GM21723 (cell line): ENCODE measurements around the gene ASF1B.

Source experiments
- ATAC-seq: cut with Tn5 transposase; IDR thresholded peaks from one replicate; pipeline ENCODE4 v1.9.1; 2021; ENCODE audit warnings: mild to moderate bottlenecking, moderate library complexity; ENCODE audit not compliant: unreplicated experiment

The ASF1B gene

DNA sequence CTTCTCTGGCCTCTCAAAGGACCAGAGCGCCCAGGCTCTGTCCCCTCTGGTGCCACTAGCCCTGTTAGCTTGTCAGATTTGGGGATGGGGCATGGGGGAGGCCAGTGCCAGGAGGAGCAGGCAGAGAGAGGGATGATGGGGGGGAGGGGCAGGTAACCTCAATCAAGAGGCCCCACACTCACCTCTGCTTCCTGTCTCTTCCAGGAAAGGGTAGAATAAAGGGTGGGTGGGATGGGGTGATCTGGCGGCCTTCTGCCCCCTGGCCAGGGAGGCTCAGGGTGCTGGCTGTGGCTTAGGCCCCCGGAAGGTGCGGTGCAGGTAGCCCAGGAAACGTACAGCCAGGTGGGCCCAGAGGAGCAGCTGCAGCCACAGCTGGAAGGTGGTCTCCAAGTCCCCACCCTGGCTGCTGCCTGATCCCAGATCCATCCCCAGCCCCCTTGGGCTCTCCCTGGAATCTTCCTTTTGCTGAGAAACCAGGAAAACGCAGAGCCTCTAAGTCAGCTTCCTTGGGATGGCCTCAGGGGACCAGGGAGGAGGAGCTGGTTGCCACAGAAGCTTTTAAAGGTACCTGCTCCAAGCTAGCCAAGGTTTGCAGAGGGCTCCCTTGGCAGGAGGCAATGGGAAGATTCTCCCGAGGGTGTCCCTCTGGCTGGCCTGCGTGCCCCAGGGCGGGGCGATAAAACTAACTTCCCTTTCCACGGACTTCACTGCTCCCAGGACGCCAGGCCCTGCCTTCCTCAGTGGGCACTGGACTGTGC is 24.2 kb downstream of the ASF1B start:
- ATAC-seq, result no peak

DNA sequence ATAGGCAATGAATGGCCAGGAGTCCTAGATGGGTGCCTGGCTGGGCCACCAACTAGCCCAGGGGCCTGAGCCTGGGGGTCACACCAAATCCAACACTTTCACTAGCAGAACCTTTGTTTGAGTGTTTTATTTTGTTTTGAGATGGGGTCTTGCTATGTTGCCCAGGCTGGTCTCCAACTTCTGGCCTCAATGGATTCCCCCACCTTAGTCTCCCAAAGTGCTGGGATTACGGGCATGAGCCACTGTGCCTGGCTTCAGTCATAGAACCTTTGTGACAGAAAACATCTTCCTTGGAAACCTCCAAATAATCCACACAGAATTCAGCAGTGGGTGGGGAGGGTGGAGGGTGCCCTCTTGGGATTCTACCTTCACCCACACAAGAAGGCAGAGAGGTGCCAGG is 24.9 kb downstream of the ASF1B start:
- no peak for ATAC-seq

DNA sequence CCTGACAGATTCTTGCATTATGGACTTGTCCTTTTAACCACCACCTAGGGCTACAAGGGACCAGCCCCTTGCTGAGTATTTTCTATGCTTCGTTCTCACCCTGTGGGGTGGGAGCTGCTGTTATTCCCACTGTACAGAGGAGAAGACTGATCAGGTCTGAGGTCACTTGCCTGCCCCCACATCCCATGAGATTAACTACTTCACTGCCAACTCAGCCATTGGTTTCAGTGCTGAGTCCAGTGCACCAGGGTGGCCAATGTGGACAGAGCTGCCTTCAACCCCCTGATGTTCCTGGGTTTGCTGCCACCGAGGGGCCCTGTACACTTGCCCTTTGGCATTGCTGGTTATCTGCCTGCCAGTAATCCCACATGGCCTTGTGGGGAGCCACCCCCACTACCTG is 25.7 kb downstream of the ASF1B start:
- no peak for ATAC-seq

DNA sequence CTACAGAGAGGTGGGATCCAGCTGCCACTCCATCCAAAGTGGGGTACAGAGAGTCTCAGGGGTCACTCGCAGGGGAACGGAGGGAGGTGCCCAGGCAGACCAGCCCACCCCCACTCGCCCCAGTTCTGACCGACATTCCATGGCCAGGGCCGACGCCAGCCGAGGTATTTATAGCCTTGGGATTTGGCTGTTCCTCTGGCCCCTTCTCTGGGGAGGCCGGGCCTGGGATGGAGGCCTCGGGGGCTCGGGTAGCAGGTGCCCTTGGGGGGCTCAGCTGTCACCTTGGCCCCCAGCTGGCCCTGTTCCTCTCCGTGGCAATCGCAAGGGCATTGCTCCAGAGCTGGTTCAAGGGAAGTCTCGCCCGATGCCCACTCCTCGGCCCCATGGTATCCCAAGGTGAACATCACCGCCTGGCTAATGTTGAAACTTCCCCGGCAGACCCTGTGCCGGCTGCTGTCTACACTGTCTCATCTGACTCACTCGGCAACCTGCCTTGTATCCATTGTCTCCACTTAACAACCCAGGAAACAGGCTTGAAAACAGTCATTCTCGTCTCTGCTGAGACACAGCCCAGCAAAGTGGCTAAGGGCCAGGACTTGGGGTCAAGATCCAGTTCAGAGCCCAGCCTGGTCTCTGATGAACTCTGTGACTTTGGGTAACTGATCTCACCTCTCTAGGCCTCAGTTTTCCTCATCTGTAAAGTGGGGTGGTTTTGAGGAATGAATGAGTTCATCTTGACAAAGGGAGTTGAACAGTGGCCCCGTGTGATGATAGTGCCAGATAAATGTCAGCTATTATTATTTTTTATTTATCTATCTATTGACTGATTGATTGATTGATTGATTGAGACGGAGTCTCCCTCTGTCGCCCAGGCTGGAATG is 28.6 kb downstream of the ASF1B start:
- no peak for ATAC-seq

DNA sequence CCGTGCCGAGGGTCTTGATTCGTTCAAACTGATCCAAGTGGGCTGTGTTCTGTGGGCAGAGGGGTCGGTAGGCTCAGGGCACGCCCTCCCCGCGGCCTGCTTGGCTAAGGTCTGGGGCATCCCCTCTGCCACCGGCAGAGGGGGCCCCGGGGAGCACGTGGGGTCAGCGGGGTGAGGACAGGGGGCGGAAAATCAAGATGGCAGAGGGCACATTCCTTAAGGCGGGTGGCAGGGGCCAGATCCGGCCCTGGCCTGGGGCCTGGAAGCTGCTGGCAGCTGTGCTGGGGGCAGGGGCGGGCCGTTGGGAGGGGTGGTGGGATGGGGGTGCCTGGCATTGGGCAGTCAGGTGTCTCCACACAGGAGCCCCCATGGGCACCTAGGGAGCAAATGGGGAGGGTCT is 29.5 kb downstream of the ASF1B start:
- no peak for ATAC-seq

DNA sequence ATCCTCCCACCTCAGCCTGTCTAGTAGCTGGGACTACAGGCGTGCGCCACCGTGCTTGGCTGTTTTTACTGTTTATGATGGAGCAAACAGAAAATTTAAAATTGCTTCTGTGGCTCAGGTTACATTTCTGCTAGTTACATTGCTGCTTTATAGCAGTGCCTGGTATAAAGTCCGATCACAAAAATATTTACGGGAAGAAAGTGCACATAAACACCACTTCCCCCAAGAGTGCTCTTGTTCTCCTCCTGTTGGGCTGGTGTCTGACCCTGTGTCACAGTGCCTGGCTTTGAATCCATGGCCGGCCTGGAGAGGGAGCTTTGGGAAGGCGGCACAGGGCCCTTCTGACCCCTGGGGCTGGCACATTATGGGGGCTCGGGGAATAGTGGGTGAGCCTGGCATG is 30.7 kb downstream of the ASF1B start:
- no peak for ATAC-seq

DNA sequence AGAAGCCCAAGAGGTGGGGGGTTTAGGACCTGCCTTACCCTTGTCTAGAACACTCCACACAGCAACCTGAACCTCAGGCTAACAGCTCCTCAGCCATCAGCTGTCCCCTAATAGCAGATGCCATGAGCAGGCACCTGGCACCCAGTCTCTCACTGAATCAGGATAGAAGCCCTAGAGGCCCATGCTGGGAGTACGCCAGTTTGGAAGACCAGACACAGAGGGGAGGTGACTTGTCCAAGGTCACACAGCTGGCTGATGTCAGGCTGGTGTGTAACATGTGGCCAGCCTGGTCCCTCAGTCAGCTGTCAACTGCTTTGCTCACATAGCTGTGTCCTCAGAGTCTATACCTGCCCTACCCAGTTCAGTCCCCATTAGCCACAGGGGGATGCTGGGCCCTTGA is 33.1 kb downstream of the ASF1B start:
- ATAC-seq, result no peak

DNA sequence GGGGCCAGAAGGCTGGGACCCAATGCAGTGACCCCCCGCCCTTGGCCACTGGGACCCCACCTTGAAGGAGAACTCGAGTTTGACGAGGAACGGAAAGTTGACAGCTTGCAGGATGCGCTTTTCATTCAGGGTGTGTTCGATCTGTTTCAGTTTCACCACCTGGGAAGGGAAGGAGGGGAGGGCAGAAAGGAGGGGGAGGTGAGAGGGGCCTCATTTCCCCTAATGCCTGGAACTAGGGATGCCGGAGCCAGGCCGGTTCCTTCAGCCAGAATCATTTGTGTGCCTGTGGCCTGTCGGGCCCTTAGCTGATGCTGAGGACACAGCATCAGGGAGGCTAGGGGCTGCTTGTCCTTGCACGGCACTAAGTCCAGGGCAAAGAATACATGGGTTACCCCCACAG is 33.6 kb downstream of the ASF1B start:
- no peak for ATAC-seq

DNA sequence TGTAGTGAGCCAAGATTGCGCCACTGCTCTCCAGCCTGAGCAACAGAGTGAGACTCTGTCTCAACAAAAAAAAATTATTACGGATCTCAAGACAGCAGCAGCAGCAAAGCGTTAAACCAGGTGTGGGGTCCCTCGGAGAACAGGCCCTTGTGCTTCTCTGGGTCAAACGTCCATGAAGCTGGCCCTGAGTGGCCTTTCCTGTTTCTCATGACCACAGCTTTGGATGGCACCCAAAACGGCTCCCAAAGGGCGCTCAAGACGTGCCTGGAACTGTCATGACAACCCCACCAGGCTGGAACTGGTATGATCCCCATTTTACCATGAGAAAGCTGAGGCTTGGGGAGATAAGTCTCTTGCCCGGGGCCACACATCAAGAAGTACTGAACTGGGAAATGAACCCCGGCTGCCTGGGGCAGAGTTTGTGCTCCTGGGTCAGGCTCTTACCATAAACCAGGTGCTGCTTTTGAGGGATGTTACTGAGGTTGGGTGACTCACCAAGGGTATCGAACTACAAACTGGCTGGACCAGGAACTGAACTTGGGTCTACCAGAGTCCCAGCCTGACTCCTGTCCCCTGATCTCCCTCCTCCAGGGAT is 34.2 kb downstream of the ASF1B start:
- ATAC-seq, result no peak

DNA sequence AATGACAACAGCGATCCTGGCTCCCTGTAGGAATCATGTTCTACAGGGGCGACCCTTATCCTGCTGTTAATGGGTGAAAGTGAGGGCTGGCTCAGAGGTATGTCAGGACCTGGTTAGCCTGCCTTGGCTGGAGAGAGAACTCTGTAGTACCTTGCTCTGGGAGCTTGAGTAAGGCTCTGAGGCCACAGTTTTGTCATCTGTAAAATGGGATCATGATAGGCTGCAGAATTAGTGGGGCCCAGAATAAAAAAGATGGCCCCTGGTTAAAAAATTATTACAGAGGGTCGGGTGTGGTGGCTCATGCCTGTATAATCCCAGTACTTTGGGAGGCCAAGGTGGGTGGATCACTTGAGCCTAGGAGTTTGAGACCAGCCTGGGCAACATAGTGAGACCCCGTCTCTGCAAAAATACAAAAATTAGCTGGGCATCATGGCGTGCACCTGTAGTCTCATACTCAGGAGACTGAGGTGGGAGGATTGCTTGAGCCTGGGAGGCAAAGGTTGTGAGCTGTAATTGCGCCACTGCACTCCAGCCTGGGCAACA is 35.3 kb downstream of the ASF1B start:
- ATAC-seq, result no peak

DNA sequence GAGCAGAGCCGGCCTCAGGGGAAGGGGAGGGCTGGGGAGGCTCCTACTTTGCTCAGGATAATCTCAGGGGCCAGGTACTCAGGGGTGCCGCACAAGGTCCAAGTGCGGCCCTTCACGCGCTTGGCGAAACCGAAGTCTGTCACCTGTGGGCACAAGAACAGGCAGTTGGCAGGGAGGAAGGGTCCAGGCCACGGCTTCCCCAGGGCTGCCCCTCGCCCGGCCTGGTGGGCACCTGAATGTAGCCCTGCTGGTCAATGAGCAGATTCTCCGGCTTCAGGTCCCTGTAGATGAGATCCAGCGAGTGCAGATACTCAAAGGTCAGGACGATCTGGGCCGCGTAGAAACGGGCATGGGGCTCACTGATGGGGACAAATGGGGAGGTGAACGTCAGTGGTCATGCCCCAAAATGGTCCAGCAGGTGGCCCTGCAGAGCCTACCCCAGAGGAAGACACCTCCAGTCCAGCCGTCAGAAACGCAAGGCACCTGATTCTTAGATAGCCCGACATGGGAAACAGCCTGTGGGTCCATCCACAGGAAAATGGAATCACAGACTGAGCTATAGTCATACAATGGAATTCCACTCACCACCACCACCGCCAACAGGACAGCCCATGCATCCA is 38.7 kb downstream of the ASF1B start:
- no peak for ATAC-seq

DNA sequence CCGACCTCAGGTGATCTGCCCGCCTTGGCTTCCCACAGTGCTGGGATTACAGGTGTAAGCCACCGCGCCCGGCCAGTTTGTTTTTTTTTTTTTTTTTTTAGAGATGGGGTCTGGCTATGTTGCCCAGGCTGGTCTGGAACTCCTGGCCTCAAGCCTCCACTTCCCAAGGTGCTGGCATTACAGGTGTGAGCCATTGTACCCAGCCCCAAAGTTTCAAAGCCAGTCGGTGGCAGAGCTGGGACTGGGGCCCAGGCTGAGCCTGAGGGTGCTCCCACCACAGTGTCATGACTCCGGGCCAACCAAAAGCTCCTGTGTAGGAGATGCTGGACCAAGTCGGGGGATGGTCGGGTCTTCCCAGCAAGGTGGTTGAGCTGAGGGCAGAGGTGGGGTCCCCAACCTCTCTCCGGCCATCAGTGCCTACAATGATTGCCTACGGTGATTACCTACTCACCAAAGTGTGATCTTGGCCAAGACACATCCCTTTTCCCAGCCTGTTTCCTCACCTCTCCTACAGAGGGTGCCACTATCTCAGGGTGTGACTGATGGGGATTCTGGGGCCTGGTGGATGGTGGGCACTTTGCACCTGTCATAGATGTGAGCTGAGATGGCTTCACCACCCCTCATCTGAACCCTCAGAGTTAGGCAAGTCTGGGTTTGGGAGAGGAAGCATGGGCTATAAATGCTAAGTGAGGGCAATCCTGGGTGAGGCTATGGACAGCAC is 40.0 kb downstream of the ASF1B start:
- no peak for ATAC-seq

DNA sequence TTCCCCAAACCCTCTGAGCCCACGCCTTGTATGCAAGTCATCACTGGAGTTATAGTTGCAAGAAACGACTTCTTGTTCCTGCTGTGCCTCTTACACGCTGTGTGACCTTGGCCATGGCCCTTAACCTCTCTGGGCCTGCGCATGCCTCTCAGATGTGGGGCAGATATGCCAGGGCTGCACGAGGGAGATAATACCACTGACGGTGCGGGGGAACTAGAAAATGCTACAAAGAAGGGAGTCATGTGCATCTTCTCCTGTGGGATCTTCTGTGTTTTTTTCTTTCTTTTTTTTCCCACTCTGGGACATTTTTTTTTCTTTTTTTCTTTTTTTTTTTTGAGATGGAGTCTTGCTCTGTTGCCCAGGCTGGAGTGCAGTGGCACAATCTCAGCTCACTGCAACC is 41.5 kb downstream of the ASF1B start:
- no peak for ATAC-seq

DNA sequence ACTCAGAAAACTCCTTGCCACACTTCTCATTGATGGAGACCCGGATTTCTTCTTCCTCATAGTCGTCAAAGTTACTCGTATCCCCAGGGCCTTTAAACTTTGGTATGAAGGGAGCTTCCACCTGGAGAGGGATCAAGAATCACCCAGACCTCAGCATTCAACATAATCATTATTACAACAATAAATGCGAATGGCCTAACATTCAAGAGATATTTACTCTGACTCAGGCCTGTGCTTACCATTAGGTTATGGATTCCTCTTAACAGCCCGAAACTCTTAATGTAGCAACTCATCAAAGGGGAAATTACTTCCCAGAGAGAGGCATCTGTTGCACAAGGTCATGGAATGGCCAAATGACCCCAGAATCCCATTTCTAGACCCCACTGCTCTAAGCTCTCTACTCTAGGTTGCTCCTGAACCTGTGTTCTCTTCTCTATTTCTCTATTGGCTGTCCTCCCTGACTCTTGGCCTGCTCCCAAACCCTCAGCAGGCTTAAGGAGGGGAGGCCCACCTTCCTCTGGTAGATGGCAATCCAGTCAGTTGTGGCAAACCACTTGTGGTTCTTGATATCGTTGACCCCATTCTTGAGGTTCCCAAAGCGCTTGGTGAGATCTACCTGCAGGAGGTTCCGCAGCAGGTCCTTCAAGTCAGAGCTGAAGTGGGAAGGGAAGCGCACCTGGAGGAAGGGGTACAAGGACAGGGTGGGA is 43.1 kb downstream of the ASF1B start:
- ATAC-seq, result no peak

DNA sequence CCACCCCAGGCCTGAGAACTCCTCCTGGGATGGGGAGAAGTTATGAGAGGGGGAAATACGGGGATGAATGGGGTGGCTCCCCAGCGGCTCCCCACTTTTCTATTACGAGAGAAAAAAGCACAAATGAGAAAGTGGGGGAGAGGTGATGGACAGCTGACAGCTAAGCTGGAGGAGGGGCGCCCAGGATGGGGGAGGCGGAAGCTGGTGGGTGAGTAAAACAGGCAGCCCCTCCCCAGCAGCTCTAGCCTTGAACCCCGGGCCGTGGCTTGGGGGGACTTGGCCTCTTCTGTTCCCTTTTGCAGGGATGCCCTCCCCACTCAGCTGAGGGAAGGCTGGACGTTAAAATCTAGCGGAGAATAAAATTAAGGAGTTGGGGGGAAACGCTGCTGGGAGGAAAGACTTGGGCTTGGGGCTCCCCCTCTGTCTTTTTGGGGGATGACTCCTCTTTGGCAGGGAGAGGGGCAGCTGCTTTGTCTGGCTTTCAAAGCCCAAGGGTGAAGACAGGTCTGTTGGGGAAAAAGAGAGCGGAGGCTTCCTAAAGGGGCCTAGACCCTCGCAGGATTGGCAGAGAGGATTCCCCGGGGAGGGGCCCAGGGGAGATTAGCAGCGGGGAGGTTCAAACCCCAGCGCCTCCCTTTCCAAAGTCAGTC is 44.5 kb downstream of the ASF1B start:
- peak; percentile 8 for ATAC-seq

DNA sequence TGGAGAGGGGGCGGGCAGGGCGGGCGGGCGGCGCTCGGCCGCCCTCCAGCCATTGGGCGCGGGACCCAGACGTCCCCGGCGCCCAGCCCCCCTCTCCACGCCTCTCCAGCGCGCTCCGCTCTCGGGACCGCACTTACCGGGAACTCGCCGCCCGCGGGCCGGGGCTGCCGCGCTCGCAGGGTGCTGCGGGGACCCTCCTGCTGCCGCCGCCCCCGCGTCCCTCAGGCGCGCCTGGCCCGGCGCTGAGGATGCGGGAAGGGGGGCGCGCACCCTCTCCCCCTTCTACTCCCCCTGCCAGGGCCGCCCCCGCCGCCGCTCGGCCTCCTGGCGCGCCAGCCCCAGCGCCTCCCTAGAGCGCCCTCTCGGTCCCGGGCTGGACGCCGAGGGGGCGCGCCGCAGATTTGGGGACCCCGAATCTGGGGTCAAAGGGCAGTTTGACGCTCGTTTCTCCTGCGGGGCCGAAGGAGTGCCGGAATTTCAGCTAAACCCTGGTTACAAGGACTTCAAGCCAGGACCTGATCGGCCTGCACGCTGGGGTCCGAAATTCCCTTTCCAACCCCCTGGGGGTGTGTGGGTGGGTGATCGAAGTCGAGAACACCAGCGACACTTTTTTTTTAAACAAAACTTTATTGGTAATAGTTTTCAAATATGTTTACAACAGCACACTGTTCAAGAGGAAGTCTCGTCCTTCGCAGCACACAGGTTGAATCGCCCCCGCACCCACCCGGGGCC is 45.1 kb downstream of the ASF1B start:
- peak; percentile 58 for ATAC-seq

DNA sequence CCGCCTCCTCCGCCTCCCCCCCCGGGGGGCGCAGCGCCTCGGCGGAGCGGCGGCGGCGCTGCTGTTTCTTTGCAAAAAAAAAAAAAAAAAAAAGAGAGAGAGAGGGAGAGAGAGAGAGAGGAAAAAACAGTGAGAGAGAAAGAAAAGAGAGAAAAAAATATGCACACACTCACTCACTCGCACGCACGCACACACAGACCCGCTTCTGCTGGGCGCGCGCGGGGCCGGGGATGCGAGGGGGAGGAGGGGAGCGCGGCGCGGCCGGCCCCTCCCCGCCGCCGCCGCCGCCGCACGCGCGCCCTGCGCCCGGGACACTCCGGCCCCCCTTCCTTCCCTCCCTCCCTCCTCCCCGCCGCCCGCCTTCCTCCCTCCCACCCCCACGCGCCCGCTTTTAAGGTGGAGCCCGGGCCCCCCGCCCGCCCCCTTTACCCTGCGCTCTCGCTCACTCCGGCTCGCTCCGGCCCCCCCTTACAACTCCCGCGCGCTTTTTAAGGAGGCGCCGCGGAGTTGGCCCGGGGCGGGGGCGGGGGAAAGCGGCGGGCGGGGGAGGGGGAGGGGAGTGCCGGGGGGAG is 45.8 kb downstream of the ASF1B start, which contains the start of gene SAMD1:
Gene SAMD1 (minus strand): TSS at position 243 of the 572 bp plus-strand sequence.
- peak; percentile 26 for ATAC-seq
